K562 (cell line): Measurements from ENCODE around the gene SFXN5. TPM values are rescaled to one million over a fixed set of nuclear protein-coding genes. Genes with fewer than 3 reads are reported as not detected.

Source experiments
- ATAC-seq: fragments of 200-7000 bp; cut with Tn5 transposase; 3 replicates; pipeline ENCODE4 v1.9.1; 2020; ENCODE audit warnings: moderate library complexity
- BruUV-seq: library from RNA; stranded (reverse); fragments of 400-500 nt; replicated peaks from 2 replicates; lab custom pipeline; 2021; lab: Mats Ljungman, UMichigan
- CTCF ChIA-PET: fragments of 300-600 bp; formaldehyde crosslinking; extraction: SDS; loops from one replicate; lab custom pipeline; 2021; ENCODE audit warnings: low intra/inter-chr PET ratio; lab: Yijun Ruan, JAX
- POLR2A ChIA-PET: fragments of 300-600, 350-650 bp; sonication (Branson Sonifier 250); formaldehyde crosslinking; extraction: SDS; loops from one replicate; lab custom pipeline; 2021; ENCODE audit warnings: antibody characterized with exemption, inconsistent platforms; lab: Yijun Ruan, JAX
- DNase-seq, 4 experiments: peaks; one replicate each; pipeline versions ENCODE4 v3.0.0 to v3.0.0-alpha.2; 2011 to 2018; ENCODE audit warnings: low spot score in 3 of 4, mixed read lengths in 3 of 4; ENCODE audit errors: extremely low read depth in 1 of 4
- FAIRE-seq: peaks from 2 replicates; lab custom pipeline; 2011; peaks lifted over from hg19 to GRCh38; lab: Jason Lieb, UNC
- H2AFZ ChIP-seq: 2 replicates; pipeline ENCODE4 v1.6.0; 2011; ENCODE audit warnings: low read depth, low read length, control low read depth, inconsistent platforms
- H3K27ac ChIP-seq: fragments of 200-600 bp; 3 replicates; pipeline ENCODE4 v1.8.0; 2011; ENCODE audit warnings: low read depth, mild to moderate bottlenecking, control low read depth, inconsistent platforms, low read length, moderate library complexity, mixed read lengths; ENCODE audit errors: extremely low read depth
- H3K27me3 ChIP-seq, 2 experiments: fragments of 300-600 bp in 1 of 2; 2 replicates in 1 of 2; 3 replicates in 1 of 2; pipeline versions ENCODE4 v1.6.0 to v1.8.0; 2011; ENCODE audit warnings: inconsistent platforms in 2 of 2, low read length in 2 of 2, mild to moderate bottlenecking in 1 of 2, mixed read lengths in 1 of 2, moderate library complexity in 1 of 2; ENCODE audit not compliant: control insufficient read depth in 2 of 2, insufficient read depth in 2 of 2
- H3K36me3 ChIP-seq: fragments of 300-600 bp; 3 replicates; pipeline ENCODE4 v1.8.0; 2011; ENCODE audit warnings: mild to moderate bottlenecking, low read length, inconsistent platforms; ENCODE audit not compliant: control insufficient read depth, insufficient read depth
- H3K4me1 ChIP-seq, 2 experiments: fragments of 200-600 bp in 1 of 2; replicated peaks in 1 of 2; 2 replicates in 1 of 2; 3 replicates in 1 of 2; pipeline versions ENCODE4 v1.5.1 to v1.8.0; 2011; ENCODE audit warnings: inconsistent platforms in 2 of 2, low read length in 2 of 2, mild to moderate bottlenecking in 1 of 2, mixed read lengths in 1 of 2, moderate library complexity in 1 of 2; ENCODE audit not compliant: control insufficient read depth in 2 of 2, insufficient read depth in 2 of 2
- H3K4me2 ChIP-seq: 2 replicates; pipeline ENCODE4 v1.6.1; 2011; ENCODE audit warnings: low read length, control low read depth, inconsistent platforms, mixed read lengths; ENCODE audit not compliant: insufficient read depth
- H3K4me3 ChIP-seq: fragments of 200-600 bp; sonication (generic), shearing (Covaris generic); 2 replicates; pipeline ENCODE4 v1.5.1; 2016; ENCODE audit warnings: control low read depth, inconsistent platforms
- H3K79me2 ChIP-seq: fragments of 200-600 bp; 3 replicates; pipeline ENCODE4 v1.8.0; 2011; ENCODE audit warnings: low read length, inconsistent platforms; ENCODE audit not compliant: control insufficient read depth, insufficient read depth
- H3K9ac ChIP-seq, 2 experiments: 2 replicates each; pipeline versions ENCODE4 v1.6.0 to v1.6.1; 2011; ENCODE audit warnings: low read depth in 2 of 2, low read length in 2 of 2, control low read depth in 1 of 2, inconsistent platforms in 1 of 2, mild to moderate bottlenecking in 1 of 2, mixed read lengths in 1 of 2; ENCODE audit not compliant: insufficient read depth in 1 of 2
- H3K9me1 ChIP-seq: one replicate; pipeline ENCODE4 v1.6.0; 2011; ENCODE audit warnings: inconsistent platforms, mild to moderate bottlenecking, low read length, moderate library complexity; ENCODE audit not compliant: control insufficient read depth, insufficient read depth
- H3K9me3 ChIP-seq: replicated peaks from 2 replicates; pipeline ENCODE4 v1.5.1; 2011; ENCODE audit warnings: low read depth, low read length, inconsistent platforms; ENCODE audit not compliant: control insufficient read depth, insufficient read depth
- H4K20me1 ChIP-seq: replicated peaks from 2 replicates; pipeline ENCODE4 v1.6.1; 2011; ENCODE audit warnings: low read length, inconsistent platforms, mixed read lengths; ENCODE audit not compliant: control insufficient read depth, insufficient read depth
- SIRT6 ChIP-seq: IDR thresholded peaks from one replicate; pipeline ENCODE4 v1.6.1; 2012; ENCODE audit warnings: low read depth, mild to moderate bottlenecking, control low read depth, inconsistent platforms, low read length, moderate library complexity
- TFE3 ChIP-seq: fragments of 450-650 bp; formaldehyde crosslinking; IDR thresholded peaks from 2 replicates; pipeline ENCODE4 v1.4.0; 2020; ENCODE audit warnings: mild to moderate bottlenecking, mixed read lengths
- WGBS: fragments of 100-300 bp; shearing (Covaris generic); methylation state at CpG from one replicate; pipeline ENCODE4 v1.1.6; 2016; ENCODE audit warnings: low coverage, mixed read lengths; ENCODE audit not compliant: insufficient coverage; ENCODE audit errors: missing lambda C conversion rate; 5-methylcytosine and 5-hydroxymethylcytosine counted together
- in situ Hi-C: fragments of 300-500 bp; cut with MboI; formaldehyde crosslinking; loops from 4 replicates; pipeline ENCODE4 v1.15.0; 2018; ENCODE audit warnings: inconsistent platforms, mixed read lengths
- intact Hi-C: fragments of 100-400 bp; cut with micrococcal nuclease; formaldehyde crosslinking; loops from 2 replicates; pipeline ENCODE4 v1.14.2; 2022
- polyA plus RNA-seq, 8 experiments: library from polyadenylated mRNA; depleted of rRNA in 4 of 8; stranded (reverse) in 5 of 8; unstranded in 3 of 8; fragments of >200 nt; fragmentation: Nextera tagmentation in 2 of 8; fragmentation: Illumina TruSeq in 1 of 8; extraction: Ambion mirVana in 2 of 8; extraction: Trizol in 1 of 8; gene quantifications; 2 replicates each; pipeline versions ENCODE4 v1.2.1 to v1.2.3, GENCODE V29; 2011 to 2014; ENCODE audit warnings: inconsistent platforms in 1 of 8, missing spikeins in 1 of 8
- total RNA-seq, 7 experiments: library from RNA; depleted of rRNA in 6 of 7; stranded (reverse); fragments of >200 nt in 6 of 7; fragmentation: Illumina TruSeq in 2 of 7; extraction: Trizol in 2 of 7; gene quantifications; 2 replicates each; pipeline versions ENCODE4 v1.2.1 to v1.2.3, GENCODE V29; 2011 to 2021; ENCODE audit warnings: low replicate concordance in 1 of 7
- TF ChIP-seq, protein P1 (sequence below): sonication (generic); formaldehyde crosslinking; IDR thresholded peaks from 2 replicates; pipeline ENCODE4 v1.9.0; 2022; ENCODE audit warnings: mild to moderate bottlenecking, missing genetic modification reagents

SFXN5 gene
- total and polyA plus RNA-seq, 9 of the 15 experiments (the other 6 are each of a cell fraction or from before 2014, with no cell fraction given), result 8.3 to 22.6 (median 16.0) TPM

DNA sequence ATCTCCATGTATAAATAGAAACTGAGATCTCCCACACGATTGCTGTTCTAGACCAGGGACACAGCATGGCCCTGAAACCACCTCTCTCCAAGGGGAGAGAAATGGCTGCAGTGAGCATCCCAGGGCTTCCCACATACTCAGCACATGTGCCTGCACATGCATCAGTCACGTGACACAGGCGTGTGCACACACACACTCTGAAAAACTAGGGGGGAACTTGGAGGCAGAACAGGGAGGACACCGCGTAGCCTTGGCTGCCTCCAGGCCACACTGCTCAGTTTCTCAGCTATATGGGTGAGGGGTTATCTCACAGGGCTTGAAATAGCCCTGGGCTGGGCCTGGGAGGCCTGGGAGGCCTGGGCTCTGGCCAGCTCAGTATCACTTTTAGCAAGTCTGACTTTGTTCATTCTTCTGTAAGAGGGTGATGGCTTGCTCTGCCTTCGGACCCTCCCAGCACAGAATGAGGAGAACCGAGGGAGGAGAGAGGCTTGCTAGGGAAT lies 87.3 kb downstream of the SFXN5 start:
- Histone ChIP-seq H3K9me3 (no peaks in the 10 kb centered on the region), H3K27ac (no peak overlapping the region), H3K4me3 (no peak overlapping the region), H3K79me2 (no peaks in the 10 kb centered on the region), H3K36me3 (no peaks in the 10 kb centered on the region), H3K9ac (peak overlapping the region in 1 of 2 experiments; percentile 57; a peak in 2 of 4 replicates), H2AFZ (no peak overlapping the region), H3K4me2 (no peak overlapping the region), H3K9me1 (peaks cover 3% of the 10 kb centered on the region), H4K20me1 (0 out of 2 replicates have a peak, but pooled peaks cover 5% of the 10 kb centered on the region), H3K27me3 (no peaks in the 10 kb centered on the region), H3K4me1 (peaks cover 8 to 17% of the 10 kb centered on the region in 2 experiments)
- no peak for FAIRE-seq
- BruUV-seq, result no TSS peak
- TF ChIP-seq, protein P1, sequence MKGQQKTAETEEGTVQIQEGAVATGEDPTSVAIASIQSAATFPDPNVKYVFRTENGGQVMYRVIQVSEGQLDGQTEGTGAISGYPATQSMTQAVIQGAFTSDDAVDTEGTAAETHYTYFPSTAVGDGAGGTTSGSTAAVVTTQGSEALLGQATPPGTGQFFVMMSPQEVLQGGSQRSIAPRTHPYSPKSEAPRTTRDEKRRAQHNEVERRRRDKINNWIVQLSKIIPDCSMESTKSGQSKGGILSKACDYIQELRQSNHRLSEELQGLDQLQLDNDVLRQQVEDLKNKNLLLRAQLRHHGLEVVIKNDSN (CRISPR knock-in tag), result peak; percentile 68
- TF ChIP-seq TFE3 (CRISPR knock-in tag) (peak; percentile 79), SIRT6 (no peak)
- peak in 1 of 4 experiments; percentile 37 for DNase-seq
- ChIA-PET CTCF (no interaction called here), POLR2A (interaction anchor here (0.6 to 1.5 kb wide), 5 partner anchors 9 to 193 kb away, joined by 3 to 4 read pairs (median 3); no protein-coding TSS in a partner anchor)
- peak; percentile 66 for ATAC-seq
- intact Hi-C loops (loop anchor here (10.0 kb wide), 1 partner anchor 271 kb away; no protein-coding TSS in a partner anchor), in situ Hi-C loops (no loop called here)
- 63% methylated on average over 7 of the region's 7 CpGs for WGBS
